Effector CD4-positive, alpha-beta T cell (primary cell): Measurements from ENCODE around the gene PRF1.
"Not testable (repeated sequence)": the region's sequence is repeated elsewhere in the genome, so short reads cannot be mapped to it uniquely, and the experiment has no call there.

ENCODE experiments used
- DNase-seq: peaks from one replicate; pipeline ENCODE4 v3.0.0-alpha.2; 2020

Gene PRF1

DNA sequence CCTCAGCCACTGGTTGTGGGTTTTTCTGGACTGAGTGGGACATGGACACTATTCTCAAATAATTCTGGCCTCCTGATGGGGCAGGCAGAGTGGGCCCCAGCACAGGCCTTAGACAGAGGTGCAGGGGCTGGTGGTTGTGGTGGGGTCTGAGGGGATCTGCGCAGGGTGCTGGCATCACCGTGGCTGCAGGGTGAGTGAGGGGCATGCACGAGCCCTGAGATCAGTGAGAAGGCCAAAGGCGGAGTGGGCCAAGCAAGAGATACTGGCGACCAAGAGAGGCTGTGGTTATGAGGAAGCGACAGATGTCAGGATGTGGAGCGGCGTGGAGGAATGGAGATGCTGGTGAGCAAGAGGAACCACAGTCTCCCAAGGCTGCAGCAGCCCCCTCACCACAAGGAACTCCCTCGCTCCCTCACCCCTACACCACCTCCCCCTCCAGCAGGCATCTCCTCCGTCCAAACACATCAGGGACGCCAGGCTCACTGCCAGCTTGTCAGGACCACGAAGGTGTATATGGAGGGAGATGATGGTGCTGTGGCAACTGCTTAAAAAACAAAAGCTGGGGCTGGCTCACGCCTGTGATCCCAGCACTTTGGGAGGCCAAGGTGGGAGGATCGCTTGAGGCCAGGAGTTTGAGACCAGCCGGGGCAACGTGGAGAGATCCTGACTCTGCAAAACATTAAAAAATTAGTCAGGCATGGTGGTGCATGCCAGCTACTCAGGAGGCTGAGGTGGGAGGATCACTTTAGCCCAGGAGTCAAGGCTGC lies 9.6 kb downstream of the PRF1 start:
- DNase-seq: no peak

DNA sequence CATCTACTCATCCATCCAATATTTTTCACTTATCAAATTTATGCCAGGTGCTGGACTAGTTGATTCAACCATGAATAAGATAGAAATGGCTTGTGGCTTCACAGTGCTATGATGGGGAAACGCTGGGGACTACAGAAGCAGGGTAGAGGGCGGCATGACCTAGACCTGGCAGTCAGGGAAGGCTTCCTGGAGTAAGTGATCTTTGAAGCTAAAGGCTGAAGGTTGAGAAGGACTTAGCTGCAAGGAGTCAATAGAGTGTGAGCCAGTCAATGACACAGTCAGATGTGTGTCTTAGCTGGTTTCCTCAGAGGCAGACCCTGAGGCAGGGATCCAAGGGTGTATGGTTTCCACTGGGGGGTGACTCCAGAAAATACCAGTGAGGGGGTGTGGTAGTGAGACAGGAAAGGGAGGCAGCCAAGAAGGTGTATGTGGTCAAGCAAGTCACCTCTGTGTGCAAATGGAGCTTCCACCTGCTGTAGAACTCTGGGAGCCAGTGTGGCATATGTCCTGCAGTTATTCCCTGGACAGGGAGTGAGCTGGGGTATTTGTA lies 10.3 kb downstream of the PRF1 start:
- DNase-seq: no peak

DNA sequence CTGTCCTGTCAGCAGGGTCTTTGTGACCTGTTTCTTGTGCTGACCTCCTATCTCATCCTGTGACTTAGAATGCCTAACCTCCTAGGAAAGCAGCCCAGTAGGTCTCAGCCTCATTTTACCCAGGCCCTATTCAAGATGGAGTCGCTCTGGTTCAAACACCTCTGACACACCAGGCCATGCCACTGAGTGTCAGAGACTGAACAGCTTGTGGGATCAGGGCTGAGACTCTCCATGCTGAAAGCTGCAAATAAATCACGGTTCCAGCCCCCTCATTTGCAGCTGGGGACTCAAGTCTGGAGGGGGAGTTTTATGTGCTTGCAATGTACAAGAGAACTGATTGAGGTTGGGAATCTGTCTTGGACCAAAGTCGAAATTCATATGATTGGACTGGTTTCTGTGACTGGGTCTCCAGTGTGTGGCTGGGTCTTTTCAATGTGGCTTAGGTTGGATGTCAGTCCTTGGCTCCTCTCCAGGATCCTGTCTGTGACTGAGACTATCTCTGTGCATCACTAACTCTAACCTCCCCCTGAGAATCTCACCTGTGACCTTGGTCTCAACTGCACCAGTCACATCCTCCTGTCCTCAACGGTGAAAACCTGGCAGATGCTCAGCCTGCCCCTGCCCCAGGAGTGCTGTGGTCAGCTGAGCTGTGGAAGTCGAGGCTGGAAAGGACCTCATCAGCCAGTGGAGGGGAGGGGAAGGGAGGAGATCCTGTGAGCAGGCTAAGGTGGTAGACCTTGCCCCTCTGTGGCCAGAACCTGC lies 11.7 kb downstream of the PRF1 start:
- no peak for DNase-seq

DNA sequence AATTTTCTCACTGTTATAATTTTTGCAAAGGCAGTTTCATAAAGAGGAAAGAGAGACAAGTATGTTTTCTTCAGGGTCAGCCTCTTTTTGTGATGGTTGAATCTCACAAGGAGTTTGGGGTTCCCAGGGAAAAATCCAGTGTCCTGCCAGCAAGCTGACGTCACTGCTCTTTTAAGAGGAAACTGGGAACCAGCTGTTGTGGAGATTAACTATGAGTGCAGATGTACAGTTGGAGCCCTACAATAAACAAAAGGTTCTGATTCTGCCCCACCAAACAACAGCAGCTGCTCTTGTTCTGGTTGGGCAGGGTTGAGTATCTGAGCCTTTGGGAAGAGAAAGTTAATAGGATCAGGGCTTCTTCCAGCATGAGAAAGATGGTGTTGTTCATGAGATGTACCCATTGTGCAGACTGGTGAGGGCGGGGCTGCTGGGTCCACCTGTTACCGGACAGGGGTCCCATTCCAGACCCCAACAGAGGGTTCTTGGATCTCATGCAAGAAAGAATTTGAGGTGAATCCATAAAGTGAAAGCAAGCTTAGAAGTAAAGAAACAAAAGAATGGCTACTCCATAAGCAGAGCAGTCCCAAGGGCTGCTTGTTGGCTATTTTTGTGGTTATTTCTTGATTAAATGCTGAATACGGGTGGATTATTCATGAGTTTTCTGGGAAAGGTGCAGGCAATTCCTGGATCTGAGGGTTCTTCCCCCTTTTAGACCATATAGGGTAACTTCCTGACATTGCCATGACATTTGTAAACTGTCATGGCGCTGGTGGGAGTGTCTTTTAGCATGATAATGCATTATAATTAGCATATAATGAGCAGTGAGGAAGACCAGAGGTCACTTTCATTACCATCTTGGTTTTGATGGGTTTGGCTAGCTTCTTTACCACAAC lies 12.5 kb downstream of the PRF1 start:
- DNase-seq: no peak

DNA sequence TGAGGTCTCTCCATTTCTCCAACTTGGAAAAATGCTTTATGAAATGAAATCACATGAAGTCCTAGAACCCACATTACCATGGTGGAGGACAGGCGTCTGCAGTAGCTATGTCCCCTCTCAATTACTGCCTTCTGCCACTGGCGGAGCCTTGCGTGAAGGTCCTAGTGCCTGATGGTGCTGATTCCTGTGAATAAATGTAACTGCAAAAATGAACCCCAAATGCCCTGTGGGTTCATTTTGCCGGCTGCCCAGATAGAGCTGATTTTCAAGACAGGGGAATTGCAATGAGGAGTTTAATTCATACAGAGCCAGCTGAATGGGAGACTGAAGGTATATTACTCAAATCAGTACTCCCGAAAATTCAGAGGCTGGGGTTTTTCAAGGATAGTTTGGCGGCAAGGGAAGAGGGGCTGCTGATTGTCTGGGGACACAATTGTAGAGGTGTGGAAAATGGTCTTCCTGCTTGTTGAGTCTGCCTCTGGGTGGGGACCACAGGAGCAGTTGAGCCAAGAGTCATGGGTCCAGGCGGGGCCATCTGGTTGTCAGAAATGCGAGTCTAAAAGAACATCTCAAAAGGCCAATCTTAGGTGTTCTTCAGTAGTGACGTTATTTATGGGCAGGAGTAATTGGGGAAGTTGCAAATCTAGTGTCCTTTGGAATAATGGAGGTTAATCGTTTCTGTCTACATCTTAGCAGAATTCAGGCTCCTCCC lies 13.5 kb downstream of the PRF1 start:
- DNase-seq: no peak

DNA sequence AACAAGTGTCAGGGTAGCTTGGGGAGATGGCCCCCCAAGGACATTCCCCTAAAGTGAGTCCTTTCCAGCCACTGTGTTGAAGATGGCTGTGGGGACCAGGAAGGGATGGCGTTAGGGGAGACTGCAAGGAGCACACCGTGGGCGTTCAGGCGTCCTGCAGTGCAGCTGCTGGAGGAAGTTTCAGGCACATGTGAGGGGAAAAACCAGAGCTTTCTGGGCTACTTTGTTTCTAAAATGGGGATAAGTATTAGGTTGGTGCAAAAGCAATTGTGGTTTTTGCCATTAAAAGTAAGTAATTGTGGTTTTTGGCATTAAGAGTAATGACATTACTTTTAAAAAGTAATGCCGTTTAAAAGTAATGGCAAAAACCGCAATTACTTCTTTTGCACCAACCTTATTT lies 14.3 kb downstream of the PRF1 start:
- DNase-seq: no peak

DNA sequence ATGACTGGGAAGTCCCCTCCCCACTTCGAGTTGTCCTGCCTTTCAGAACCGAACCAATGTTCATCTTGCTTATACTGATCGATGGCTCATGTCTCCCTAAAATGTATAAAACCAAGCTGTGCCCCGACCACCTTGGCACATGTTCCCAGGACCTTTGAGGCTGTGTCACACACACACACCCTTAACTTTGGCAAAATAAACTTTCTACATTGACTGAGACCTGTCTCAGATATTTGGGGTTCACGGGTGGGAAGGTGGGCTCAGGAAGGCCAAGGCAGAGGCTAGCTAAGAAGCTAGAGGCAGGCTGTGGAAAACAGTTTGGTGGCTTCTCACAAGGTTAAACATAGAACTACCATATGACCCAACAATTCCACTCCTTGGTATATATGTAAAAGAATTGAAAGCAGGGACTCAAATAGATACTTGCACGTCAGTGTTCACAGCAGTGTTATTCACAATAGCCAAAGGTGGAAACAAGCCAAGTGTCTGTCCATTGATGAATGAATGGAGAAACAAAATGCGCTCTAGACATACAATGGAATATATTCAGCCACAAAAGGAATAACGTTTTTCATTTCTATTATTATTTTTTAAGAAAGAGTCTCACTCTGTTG lies 15.4 kb downstream of the PRF1 start:
- DNase-seq: no peak

DNA sequence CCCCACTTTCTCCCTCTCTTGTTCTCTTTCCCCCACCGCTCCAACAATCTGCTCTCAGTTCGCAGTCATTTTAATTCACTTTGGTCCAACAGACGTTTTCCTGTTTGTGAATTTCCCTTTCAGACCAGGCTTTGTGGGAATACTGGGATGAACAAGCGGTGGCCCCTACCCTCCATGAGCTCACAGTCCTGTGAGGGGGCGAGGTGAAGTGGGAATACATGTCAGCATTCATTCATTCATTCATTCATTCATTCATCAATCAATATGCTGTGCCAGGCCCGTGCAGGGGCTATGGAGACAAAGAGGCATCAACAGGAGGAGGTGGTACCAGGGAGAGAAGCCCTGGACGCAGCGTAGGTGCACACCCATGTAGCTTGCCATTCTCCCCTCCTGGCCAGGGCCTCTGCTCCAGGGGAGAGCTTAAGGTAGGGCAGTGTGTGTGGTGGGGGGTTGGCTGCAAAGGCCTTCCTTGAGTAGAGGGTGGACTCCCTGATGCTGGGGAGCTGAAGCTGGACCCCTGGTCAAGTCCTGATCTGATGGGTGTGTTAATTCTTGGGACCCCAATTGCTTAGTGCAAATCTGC lies 16.1 kb downstream of the PRF1 start:
- no peak for DNase-seq

DNA sequence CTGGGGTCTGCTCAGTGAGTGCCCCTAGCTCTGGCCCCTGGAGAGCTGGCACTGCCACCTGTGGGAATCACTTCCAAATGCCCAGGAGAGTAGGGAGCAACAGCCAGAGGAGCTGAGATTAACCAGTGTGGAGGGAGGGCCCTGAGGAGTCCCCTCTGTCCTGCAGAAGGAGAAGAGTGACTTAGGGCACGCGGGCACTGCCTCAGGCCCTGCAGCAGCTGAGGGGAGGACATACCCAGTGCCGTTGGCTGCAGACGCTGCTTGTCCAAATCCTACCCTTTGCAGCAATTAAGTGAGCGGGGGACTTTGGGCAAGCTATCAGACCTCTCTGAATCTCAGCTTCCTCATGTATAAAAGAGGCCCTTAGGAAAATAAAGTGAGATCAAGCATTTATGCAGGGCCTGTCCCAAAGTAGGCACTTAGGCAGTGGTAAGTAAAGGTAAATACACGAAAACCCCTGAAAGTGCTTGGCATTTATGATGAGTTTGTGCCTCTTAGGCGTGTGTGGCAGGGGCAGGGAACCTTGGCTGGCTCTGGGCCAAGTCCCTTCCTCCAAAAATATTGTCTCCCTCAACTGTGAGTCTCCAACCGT lies 16.9 kb downstream of the PRF1 start:
- no peak for DNase-seq

DNA sequence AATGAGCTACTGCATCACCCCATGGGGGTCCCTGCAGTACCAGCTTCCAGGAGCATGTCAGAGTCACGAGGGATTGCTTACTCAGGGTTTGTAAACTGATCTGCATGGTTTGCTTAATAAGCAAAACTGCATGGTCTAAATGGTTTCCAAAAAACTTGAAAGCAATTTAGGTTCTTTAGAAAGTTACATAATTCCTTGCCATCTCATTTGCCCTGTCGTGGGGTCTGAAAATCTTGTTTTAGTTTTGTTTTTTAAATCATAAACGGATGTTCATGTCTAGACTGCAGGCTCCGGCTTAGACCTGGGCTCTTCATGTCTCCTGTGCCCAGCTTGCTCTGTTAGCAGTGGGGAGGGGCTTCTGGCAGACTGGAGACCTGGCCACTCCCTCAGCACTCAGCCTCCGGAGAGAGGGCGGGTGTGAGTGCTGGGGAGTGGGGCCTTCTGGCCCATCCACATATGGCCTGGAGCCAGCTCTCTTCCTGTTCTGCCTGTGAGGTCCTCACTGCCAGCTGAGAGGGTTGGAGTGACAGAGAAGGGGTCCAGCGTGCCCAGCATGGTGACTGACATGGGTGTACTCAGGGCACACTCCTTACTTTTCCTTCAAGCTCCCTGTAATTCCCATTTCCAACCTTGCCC lies 17.5 kb downstream of the PRF1 start:
- DNase-seq: no peak

DNA sequence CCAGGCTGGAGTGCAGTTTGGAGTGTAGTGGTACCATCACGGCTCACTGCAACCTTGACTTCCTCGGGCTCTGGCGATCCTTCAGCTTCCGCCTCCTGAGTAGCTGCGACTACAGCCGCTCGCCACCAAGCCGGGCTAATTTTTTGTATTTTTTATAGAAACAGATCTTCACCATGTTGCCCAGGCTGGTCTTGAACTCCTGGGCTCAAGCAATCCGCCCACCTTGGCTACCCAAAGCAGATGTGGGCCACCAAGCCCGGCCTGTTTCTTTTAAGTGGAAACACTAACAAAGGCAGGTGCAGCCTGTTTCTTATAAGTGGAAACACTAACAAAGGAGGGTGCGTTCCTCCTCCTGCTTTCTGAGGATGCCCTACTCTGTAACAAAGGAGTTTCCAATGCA lies 18.2 kb downstream of the PRF1 start:
- no peak for DNase-seq

DNA sequence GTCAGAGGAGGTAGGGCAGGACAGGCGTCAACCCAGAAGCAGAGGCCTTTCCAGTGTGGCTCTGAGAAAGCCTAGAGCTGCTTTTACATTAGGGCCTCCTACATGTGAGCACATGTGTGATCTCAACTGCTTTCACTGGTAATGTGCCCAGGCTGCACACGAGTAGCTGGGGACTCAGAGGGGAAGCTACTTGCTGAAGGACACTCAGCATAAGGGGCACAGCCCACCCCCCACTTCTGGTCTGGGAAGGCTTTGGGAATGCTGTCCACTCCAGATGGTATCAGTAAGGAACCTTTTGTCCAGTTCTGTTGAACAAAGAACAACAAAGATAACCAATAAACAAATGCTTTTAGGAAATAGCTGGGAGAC lies 18.9 kb downstream of the PRF1 start:
- no peak for DNase-seq

DNA sequence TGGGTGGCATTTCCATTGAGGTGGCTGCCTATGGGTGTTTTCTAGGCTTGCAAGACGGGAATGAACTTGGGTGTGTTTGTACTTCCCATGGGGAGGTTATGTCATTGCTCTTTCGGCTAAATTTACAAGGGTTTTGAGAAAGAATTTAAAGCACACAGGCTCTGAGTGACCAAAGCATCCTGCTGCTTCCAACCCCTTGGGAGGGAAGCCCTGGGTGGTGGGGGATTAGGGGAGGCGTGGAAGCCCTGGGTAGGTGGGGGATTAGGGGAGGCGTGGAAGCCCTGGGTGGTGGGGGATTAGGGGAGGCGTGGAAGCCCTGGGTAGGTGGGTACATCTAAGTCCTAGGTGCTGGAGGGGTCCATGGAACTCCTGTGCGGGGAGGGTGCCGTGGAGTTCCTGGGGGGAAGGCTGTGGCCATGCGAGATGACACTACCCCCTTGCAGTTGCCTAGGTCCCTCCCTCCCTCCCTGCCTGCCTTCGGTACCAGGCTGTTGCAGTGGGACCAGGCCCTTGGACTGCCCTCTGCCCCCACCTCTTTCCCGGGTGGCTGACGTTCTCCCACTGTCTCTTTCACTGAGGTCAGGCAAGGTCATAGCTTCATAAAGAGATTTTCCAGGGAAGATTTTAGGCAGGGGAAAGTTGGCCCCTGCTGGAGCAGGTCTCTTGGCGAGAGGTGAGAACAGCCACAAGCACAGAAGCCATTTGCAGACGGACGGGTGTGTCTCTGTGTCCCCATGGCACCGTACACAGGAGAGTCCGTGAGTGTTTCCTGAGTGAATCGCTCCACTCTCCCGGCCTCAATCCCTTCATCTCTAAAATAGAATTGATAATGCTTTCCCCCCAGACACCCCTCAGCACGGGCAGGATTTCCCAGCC lies 19.5 kb downstream of the PRF1 start:
- DNase-seq: no peak

DNA sequence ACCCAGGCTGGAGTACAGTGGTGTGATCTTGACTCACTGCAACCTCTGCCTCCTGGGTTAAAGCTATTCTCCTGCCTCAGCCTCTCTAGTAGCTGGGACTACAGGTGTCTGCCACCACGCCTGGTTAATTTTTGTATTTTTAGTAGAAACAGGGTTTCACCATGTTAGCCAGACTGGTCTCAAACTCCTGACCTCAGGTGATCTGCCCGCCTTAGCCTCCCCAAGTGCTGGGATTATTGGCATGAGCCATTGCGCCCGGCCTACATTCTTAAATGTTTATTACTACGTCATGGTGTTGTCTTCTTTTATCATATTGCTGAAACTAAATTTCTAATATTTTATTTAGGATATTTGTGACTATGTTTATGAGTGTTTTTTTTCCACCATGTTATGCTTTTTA lies 21.4 kb downstream of the PRF1 start:
- not testable (repeated sequence) for DNase-seq

DNA sequence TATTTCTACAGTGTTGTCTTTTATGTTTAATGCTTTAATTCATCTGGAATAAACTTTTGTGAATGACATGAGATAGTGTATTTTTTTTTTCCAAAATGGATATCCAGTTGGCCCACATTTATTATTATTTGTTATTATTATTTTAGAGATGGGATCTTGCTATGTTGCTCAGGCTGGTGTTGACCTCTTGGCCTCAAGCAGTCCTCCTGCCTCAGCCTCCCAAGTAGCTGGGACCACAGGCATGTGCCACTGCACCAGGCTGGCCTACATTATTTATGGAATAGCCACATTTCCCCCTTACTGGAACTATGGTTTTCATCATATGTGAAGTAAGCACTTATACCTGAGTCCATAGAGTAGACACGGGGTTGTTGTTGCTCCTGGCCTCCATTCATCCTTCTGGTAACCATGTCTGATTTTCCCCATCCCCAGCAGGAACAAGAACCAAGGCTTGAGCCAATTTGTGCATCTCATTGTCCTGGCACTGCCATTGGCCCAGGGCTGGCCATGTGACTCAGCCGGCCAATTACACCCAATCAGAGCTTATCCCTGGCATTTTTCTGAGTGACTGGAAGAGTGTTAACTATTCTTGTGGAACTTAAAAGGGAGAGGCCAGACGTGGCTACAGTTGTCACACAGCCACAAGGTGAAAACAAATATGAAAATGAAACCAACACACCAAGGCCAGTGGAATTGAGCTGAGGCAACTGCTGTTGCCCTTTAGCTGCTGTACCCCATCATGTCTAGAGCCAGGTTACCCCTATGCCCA lies 23.1 kb downstream of the PRF1 start:
- no peak for DNase-seq

DNA sequence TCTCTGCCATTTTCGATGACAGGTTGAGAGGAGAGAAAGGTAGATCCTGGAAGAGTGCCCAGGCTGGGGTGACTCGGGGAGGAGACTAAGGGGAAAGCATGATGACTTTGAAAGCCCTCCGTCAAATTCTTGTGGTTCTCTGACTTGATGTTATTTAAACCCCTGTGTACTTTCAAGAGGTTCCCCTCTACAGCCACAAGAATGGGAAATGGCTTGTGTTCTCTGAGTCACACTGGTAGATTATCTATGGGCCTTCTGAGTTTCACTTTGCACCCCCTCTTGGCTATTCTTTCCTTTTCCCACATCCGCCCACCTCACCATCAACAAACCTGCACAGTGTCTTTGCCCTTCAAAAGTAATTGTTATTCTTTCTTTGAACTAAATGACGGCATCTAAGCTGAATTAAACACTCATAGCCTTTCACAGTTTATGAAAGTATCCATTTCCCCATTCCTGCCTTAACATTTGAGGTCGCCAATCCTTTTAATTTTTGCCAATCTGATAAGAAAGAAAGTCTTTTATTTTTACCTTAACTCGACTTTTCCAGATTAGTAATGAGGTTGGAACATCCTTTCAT lies 24.1 kb downstream of the PRF1 start:
- DNase-seq: peak; percentile 39

DNA sequence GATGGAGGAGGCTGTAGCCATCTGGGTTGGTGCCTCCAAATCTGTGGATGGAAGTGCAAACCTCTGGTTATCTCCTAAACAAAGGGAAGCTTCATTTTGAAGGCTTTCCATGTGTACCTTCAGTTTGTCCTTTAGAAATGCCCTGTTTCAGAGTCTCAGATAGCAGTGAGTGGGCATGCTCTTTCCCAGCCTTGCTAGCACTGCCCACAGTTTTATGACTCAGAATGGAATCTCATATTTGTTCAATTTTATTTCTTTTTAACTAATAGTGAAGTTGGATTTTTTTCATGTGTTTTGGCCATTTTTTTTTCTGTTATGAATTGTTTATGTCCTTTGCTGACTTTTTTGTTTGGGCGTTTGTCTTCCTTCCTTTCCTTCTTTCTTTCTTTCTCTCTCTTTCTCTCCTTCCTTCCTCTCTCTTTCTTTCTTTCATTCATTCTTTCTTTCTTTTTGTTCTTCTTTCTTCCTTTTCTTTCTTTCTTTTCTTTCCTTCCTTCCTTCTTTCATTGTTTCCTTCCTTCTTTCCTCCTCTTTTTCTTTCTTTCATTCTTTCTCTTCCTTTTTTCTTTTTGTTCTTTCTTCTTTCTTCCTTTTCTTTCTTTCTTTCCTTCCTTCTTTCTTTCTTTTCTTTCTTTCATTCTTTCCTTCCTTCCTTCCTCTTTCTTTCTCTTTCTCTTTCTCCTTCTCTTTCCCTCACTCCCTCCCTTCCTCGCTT lies 25.6 kb downstream of the PRF1 start:
- no peak for DNase-seq
